HG03064 (cell line): ENCODE results near the gene CRLF3.
A peak's percentile ranks its signal among the peaks of the same experiment; 100 is the strongest.
"Not testable (repeated sequence)": the region's sequence is repeated elsewhere in the genome, so short reads cannot be mapped to it uniquely, and the experiment has no call there.

Source experiments
- ATAC-seq: cut with Tn5 transposase; IDR thresholded peaks from one replicate; pipeline ENCODE4 v1.9.1; 2021; ENCODE audit warnings: low read depth; ENCODE audit not compliant: unreplicated experiment

Gene CRLF3

GRCh38 chr17:30824356-30825145 lies at the start of gene CRLF3:
CRLF3 (minus strand) TSS chr17:30824692; CDS start chr17:30824651, 41 bp downstream.
- peak; percentile 71 for ATAC-seq

GRCh38 chr17:30869005-30869404 lies 44.5 kb upstream of the CRLF3 start:
- no peak for ATAC-seq

- no peak for ATAC-seq
Measured at GRCh38 chr17:30864636-30865035, 40.1 kb upstream of the CRLF3 start.

GRCh38 chr17:30858556-30859250 lies 34.2 kb upstream of the CRLF3 start:
- no peak for ATAC-seq

- ATAC-seq, result no peak
Measured at GRCh38 chr17:30854146-30854545, 29.7 kb upstream of the CRLF3 start.

GRCh38 chr17:30848021-30848420 lies 23.5 kb upstream of the CRLF3 start:
- no peak for ATAC-seq

GRCh38 chr17:30840771-30841170 lies 16.3 kb upstream of the CRLF3 start:
- ATAC-seq, result no peak

- ATAC-seq, result no peak
Measured at GRCh38 chr17:30838202-30838807, 13.8 kb upstream of the CRLF3 start.

GRCh38 chr17:30832438-30833124 lies 8.1 kb upstream of the CRLF3 start:
- no peak for ATAC-seq

GRCh38 chr17:30831663-30832437 lies 7.4 kb upstream of the CRLF3 start, which contains the start of gene ATAD5:
ATAD5 (plus strand) TSS chr17:30831966; CDS start chr17:30832348, 382 bp downstream.
- no peak for ATAC-seq

- no peak for ATAC-seq
Measured at GRCh38 chr17:30831257-30831656, 6.8 kb upstream of the CRLF3 start.

- no peak for ATAC-seq
Measured at GRCh38 chr17:30829022-30829421, 4.5 kb upstream of the CRLF3 start.

- no peak for ATAC-seq
Measured at GRCh38 chr17:30827082-30827481, 2.6 kb upstream of the CRLF3 start.

- no peak for ATAC-seq
Measured at GRCh38 chr17:30824002-30824355, 513 bp downstream of the CRLF3 start.

- no peak for ATAC-seq
Measured at GRCh38 chr17:30823421-30823820, 1.1 kb downstream of the CRLF3 start.

- not testable (repeated sequence) for ATAC-seq
Measured at GRCh38 chr17:30822919-30823318, 1.6 kb downstream of the CRLF3 start.

- no peak for ATAC-seq
Measured at GRCh38 chr17:30821871-30822723, 2.4 kb downstream of the CRLF3 start.

- no peak for ATAC-seq
Measured at GRCh38 chr17:30819971-30820705, 4.4 kb downstream of the CRLF3 start.

- no peak for ATAC-seq
Measured at GRCh38 chr17:30816165-30816564, 8.3 kb downstream of the CRLF3 start.
